ENCODE results near the gene SMPDL3A. TPM values are rescaled to one million over a fixed set of nuclear protein-coding genes. Genes with fewer than 3 reads are reported as not detected.

The SMPDL3A gene
- total and polyA plus RNA-seq, 9 of the 15 experiments (the other 6 are each of a cell fraction or from before 2014, with no cell fraction given): 0.14 to 0.91 (median 0.54) TPM

DNA sequence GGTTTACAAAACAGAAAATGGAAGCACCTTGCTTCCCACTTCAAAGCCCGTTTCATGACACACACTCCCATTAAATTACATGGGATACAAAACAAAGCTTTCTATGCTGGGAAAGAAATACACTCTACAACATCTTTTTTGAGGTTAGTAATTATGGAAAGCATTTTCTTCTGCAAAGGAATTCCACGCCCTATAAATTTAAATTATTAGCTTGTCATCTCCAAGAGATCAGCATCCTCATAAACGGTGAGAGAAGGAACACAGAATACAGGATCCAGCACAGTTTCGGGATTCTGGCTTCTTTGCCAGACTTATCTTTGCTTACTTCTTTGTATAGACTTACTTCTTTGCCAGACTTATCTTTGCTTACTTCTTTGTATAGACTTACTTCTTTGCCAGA lies 1.3 kb upstream of the SMPDL3A start:
- no TSS peak for BruUV-seq (replicated peaks)
- in situ Hi-C loops (cut with MboI) (no loop called here), intact Hi-C loops (cut with micrococcal nuclease) (loop anchor here (2.0 kb wide), 1 partner anchor 51 kb away; no protein-coding TSS in a partner anchor)
- no peaks in the 10 kb centered on the region for H3K36me3 ChIP-seq (ENCODE audit: control insufficient read depth, insufficient read depth, low read length)
- H3K4me3 ChIP-seq: no peak overlapping the region
- no peaks in the 10 kb centered on the region for H3K9me3 ChIP-seq (replicated peaks; ENCODE audit: control insufficient read depth, insufficient read depth, low read depth, low read length)
- FAIRE-seq: no peak
- CTCF ChIA-PET (ENCODE audit: low intra/inter-chr PET ratio): no interaction called here
- no peaks in the 10 kb centered on the region for H3K9me1 ChIP-seq (ENCODE audit: control insufficient read depth, insufficient read depth, low read length)
- TF ChIP-seq ATF7 (IDR thresholded peaks at IDR 0.05) (no peak), U2AF1 (optimal IDR thresholded peaks at IDR 0.05; ENCODE audit: low read depth, low read length) (no peak), NFATC3 (IDR thresholded peaks at IDR 0.05) (no peak), FOXP1 (CRISPR knock-in tag; IDR thresholded peaks at IDR 0.05) (no peak), ZNF24 (IDR thresholded peaks at IDR 0.05) (no peak), RBM17 (IDR thresholded peaks at IDR 0.05; ENCODE audit: borderline replicate concordance, low read depth, low read length) (no peak), STAG1 (CRISPR knock-in tag; IDR thresholded peaks at IDR 0.05; ENCODE audit: borderline replicate concordance) (no peak), POLR2AphosphoS2 (IDR thresholded peaks at IDR 0.05; ENCODE audit: low read length) (no peak), NEUROD1 (IDR thresholded peaks at IDR 0.05; ENCODE audit: borderline replicate concordance, low read depth, low read length, partially characterized antibody) (no peak), HDGF (IDR thresholded peaks at IDR 0.05) (no peak), ZNF3 (CRISPR knock-in tag; IDR thresholded peaks at IDR 0.05) (no peak), PHF20 (IDR thresholded peaks at IDR 0.05; ENCODE audit: partially characterized antibody) (no peak), ZZZ3 (IDR thresholded peaks at IDR 0.05) (no peak), ZBED1 (IDR thresholded peaks at IDR 0.05) (no peak), YBX1 (IDR thresholded peaks at IDR 0.05) (no peak), ZBTB8A (IDR thresholded peaks at IDR 0.05; ENCODE audit: partially characterized antibody) (no peak), THRAP3 (IDR thresholded peaks at IDR 0.05; ENCODE audit: borderline replicate concordance) (no peak)
- TF ChIP-seq, protein P1, sequence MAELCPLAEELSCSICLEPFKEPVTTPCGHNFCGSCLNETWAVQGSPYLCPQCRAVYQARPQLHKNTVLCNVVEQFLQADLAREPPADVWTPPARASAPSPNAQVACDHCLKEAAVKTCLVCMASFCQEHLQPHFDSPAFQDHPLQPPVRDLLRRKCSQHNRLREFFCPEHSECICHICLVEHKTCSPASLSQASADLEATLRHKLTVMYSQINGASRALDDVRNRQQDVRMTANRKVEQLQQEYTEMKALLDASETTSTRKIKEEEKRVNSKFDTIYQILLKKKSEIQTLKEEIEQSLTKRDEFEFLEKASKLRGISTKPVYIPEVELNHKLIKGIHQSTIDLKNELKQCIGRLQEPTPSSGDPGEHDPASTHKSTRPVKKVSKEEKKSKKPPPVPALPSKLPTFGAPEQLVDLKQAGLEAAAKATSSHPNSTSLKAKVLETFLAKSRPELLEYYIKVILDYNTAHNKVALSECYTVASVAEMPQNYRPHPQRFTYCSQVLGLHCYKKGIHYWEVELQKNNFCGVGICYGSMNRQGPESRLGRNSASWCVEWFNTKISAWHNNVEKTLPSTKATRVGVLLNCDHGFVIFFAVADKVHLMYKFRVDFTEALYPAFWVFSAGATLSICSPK (IDR thresholded peaks at IDR 0.05; ENCODE audit: borderline replicate concordance): no peak
- TF ChIP-seq, protein P2, sequence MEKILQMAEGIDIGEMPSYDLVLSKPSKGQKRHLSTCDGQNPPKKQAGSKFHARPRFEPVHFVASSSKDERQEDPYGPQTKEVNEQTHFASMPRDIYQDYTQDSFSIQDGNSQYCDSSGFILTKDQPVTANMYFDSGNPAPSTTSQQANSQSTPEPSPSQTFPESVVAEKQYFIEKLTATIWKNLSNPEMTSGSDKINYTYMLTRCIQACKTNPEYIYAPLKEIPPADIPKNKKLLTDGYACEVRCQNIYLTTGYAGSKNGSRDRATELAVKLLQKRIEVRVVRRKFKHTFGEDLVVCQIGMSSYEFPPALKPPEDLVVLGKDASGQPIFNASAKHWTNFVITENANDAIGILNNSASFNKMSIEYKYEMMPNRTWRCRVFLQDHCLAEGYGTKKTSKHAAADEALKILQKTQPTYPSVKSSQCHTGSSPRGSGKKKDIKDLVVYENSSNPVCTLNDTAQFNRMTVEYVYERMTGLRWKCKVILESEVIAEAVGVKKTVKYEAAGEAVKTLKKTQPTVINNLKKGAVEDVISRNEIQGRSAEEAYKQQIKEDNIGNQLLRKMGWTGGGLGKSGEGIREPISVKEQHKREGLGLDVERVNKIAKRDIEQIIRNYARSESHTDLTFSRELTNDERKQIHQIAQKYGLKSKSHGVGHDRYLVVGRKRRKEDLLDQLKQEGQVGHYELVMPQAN (IDR thresholded peaks at IDR 0.05; ENCODE audit: borderline replicate concordance): no peak
- TF ChIP-seq, protein P3, sequence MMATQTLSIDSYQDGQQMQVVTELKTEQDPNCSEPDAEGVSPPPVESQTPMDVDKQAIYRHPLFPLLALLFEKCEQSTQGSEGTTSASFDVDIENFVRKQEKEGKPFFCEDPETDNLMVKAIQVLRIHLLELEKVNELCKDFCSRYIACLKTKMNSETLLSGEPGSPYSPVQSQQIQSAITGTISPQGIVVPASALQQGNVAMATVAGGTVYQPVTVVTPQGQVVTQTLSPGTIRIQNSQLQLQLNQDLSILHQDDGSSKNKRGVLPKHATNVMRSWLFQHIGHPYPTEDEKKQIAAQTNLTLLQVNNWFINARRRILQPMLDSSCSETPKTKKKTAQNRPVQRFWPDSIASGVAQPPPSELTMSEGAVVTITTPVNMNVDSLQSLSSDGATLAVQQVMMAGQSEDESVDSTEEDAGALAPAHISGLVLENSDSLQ (IDR thresholded peaks at IDR 0.05): no peak
- DNase-seq (ENCODE audit: extremely low read depth in 1 of 4, low spot score in 3 of 4): no peak
- no peak overlapping the region for H3K27ac ChIP-seq (ENCODE audit: extremely low read depth, low read depth, low read length)
- no peak overlapping the region for H3K9ac ChIP-seq (ENCODE audit: insufficient read depth in 1 of 2, low read depth in 2 of 2, low read length in 2 of 2)
- H3K79me2 ChIP-seq (ENCODE audit: control insufficient read depth, insufficient read depth, low read length): no peaks in the 10 kb centered on the region
- 10% methylated on average over 4 of the region's 4 CpGs for WGBS (ENCODE audit: insufficient coverage, low coverage, missing lambda C conversion rate)
- POLR2A ChIA-PET: interaction anchor here (0.6 kb wide), 1 partner anchor 11 kb away, joined by 3 read pairs; no protein-coding TSS in a partner anchor
- no peaks in the 10 kb centered on the region for H4K20me1 ChIP-seq (replicated peaks; ENCODE audit: control insufficient read depth, insufficient read depth, low read length)
- H3K4me1 ChIP-seq (replicated peaks in 1 of 2; ENCODE audit: control insufficient read depth in 2 of 2, insufficient read depth in 2 of 2, low read length in 2 of 2): peaks cover 6 to 9% of the 10 kb centered on the region in 2 experiments; a peak in 4 of 5 replicates
- H2AFZ ChIP-seq (ENCODE audit: low read depth, low read length): no peak overlapping the region
- ATAC-seq: no peak
- H3K4me2 ChIP-seq (ENCODE audit: insufficient read depth, low read length): no peak overlapping the region
- H3K27me3 ChIP-seq (ENCODE audit: control insufficient read depth in 2 of 2, insufficient read depth in 2 of 2, low read length in 2 of 2): peaks cover 2 to 11% of the 10 kb centered on the region in 2 experiments; a peak in 3 of 5 replicates
